ENCODE measurements around the gene GRK5. TPM values are rescaled to one million over a fixed set of nuclear protein-coding genes. Genes with fewer than 3 reads are reported as not detected.

GRK5 gene
- total and polyA plus RNA-seq, 2 experiments from 2014 or later = 5.2 to 13.7 TPM

DNA sequence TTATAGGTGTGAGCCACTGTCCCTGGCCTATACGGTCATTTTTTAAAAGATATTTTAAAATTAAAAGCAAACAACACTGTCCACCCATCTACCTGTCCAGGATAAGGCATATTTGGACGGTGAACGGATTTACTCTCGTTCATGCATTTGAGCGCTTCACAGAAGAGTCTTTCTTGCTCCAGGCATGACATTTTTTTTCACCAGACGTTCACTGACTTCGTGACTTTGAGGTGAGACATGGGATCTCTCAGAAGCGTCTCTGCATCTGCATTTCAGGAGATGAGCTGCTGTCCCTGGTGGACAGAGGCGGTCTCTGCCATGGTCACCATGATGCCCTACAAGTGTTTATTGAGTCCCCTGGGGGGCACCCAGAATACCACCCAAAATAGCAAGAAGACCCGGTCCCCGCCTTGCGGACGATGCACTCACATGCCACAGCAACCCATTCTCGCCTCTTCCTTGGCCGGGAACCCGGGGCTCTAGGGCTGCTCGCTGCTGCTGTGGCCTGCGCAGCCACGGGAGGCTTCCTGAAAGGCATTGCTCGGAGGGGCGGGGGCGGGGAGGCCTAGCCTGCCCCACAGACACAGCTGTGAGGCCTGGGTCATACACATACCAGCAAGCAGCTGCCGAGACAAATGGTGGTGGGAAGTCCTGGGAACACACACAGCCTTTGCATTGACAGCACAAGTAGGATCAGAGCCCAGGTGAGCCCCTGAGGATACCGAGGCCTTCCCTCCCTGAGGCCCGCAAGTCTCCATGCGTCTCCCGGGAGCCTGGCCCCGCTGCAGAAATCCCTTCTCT is 250.8 kb downstream of the GRK5 start:
- Histone ChIP-seq H3K27me3 (replicated peaks; ENCODE audit: insufficient read depth) (no peaks in the 10 kb centered on the region), H3K79me2 (ENCODE audit: insufficient read depth) (no peaks in the 10 kb centered on the region), H3K27ac (no peak overlapping the region), H3K4me1 (ENCODE audit: insufficient read depth) (no peaks in the 10 kb centered on the region), H3K9me3 (ENCODE audit: low read depth) (no peaks in the 10 kb centered on the region), H3K9me2 (ENCODE audit: insufficient read depth) (no peaks in the 10 kb centered on the region), H3K4me3 (no peak overlapping the region), H3K36me3 (ENCODE audit: low read depth) (no peaks in the 10 kb centered on the region), H3K4me2 (ENCODE audit: unreplicated experiment) (no peak overlapping the region), H3K9ac (no peak overlapping the region), H2AFZ (no peak overlapping the region), H4K20me1 (ENCODE audit: insufficient read depth) (no peaks in the 10 kb centered on the region), H3F3A (ENCODE audit: insufficient read depth) (no peaks in the 10 kb centered on the region)
- no peak for TF ChIP-seq EZH2phosphoT487 (IDR thresholded peaks at IDR 0.05; ENCODE audit: insufficient read depth, low read depth)
- TF ChIP-seq EZH2 (IDR thresholded peaks at IDR 0.05; ENCODE audit: insufficient read depth, poor library complexity, severe bottlenecking) = no peak
- WGBS, 2 experiments (ENCODE audit: low coverage in 1 of 2, low lambda C conversion rate in 2 of 2, missing lambda C conversion rate in 2 of 2) = 92 to 96% methylated on average over 22 to 28 of the region's 28 CpGs
- no peak for DNase-seq
- in situ Hi-C loops (cut with MboI) = no loop called here

DNA sequence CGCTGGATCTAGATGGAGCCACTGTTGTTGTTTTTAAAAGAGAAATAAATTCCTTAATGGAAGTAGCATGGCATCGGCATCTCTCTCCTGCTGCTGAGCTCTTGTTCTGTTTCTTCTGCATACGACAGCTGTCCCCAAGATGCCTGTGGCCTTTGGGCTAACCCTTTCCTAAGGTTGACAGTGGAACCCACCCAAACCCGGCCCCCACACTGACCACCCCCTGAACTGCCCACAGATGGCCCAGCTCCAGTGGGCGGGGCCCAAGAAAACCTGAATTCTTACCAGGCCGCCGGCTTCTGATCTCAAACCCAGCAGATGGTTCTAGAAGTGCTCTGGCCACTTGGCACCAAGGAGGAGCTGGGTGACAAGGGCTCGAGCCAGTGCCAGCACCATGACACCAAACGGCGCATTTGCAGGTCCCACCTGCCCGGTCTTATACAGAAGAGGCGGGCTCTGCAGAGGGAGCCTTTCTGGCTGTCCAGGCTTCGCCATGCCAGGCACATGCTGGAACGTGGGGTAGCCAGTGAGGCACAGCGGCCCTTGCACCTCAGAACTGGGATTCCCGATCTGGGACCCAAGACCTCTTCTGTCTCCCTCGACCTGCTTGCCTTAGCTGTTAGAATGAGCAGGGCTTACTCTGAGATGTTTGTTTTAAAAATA is 252.4 kb downstream of the GRK5 start:
- Histone ChIP-seq H3K27me3 (replicated peaks; ENCODE audit: insufficient read depth) (no peaks in the 10 kb centered on the region; the same call in 1 of the 2 replicates), H3K36me3 (ENCODE audit: low read depth) (no peaks in the 10 kb centered on the region), H3K9ac (no peak overlapping the region), H3K9me2 (ENCODE audit: insufficient read depth) (no peaks in the 10 kb centered on the region), H4K20me1 (ENCODE audit: insufficient read depth) (no peaks in the 10 kb centered on the region), H3K4me2 (ENCODE audit: unreplicated experiment) (no peak overlapping the region), H3K27ac (no peak overlapping the region), H3K4me1 (ENCODE audit: insufficient read depth) (no peaks in the 10 kb centered on the region), H2AFZ (no peak overlapping the region), H3K9me3 (ENCODE audit: low read depth) (no peaks in the 10 kb centered on the region), H3K4me3 (no peak overlapping the region), H3K79me2 (ENCODE audit: insufficient read depth) (no peaks in the 10 kb centered on the region), H3F3A (ENCODE audit: insufficient read depth) (no peaks in the 10 kb centered on the region)
- in situ Hi-C loops (cut with MboI) = no loop called here
- TF ChIP-seq EZH2phosphoT487 (IDR thresholded peaks at IDR 0.05; ENCODE audit: insufficient read depth, low read depth) (no peak), EZH2 (IDR thresholded peaks at IDR 0.05; ENCODE audit: insufficient read depth, poor library complexity, severe bottlenecking) (no peak)
- 91% methylated on average over 17 of the region's 17 CpGs for WGBS, 2 experiments (ENCODE audit: low coverage in 1 of 2, low lambda C conversion rate in 2 of 2, missing lambda C conversion rate in 2 of 2)
- no peak for DNase-seq

DNA sequence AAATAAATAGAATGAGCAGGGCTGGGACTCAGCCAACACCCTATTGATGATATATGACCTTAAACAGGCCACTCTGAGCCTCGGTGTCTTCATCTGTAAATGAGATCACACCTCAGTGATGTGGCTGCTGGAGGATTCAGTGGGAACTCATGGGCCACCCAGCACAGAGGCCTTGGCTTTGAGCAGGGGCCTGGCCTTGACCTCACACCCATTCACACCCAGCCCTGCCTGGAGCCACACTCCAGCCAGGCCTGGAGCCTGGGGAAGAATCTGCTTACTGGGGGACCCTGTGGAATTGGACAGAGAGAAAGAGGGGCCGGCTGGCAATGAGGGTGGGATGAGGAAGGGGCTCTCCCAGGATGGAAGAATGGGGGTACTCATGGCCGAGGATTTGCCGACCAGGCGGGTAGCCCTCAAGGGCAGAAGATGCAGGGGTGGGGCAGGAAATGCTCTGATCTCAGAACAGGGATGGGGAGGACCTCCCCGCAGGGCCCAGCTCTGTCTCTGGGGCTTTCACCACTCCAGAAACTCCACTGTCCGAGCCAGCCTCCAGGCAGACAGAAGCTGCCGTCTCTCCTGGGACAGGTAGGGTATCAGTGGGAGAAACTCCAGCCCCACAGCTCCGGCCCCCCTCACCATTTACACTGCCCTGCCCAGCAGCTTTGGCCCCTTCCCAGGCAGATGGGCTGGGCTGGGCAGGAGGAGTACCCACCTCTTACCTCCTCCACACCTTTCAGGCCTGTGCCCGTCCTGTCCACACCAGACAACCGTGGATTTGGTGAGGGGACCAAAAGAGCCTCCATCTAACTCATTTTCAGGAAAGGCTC is 253.2 kb downstream of the GRK5 start:
- DNase-seq = no peak
- H3K4me1 ChIP-seq (ENCODE audit: insufficient read depth) = no peaks in the 10 kb centered on the region
- 84 to 90% methylated on average over 11 of the region's 11 CpGs for WGBS, 2 experiments (ENCODE audit: low coverage in 1 of 2, low lambda C conversion rate in 2 of 2, missing lambda C conversion rate in 2 of 2)
- H3F3A ChIP-seq (ENCODE audit: insufficient read depth) = no peaks in the 10 kb centered on the region
- H3K27ac ChIP-seq = no peak overlapping the region
- H3K27me3 ChIP-seq (replicated peaks; ENCODE audit: insufficient read depth) = no peaks in the 10 kb centered on the region; the same call in 1 of the 2 replicates
- TF ChIP-seq EZH2 (IDR thresholded peaks at IDR 0.05; ENCODE audit: insufficient read depth, poor library complexity, severe bottlenecking) = no peak
- TF ChIP-seq EZH2phosphoT487 (IDR thresholded peaks at IDR 0.05; ENCODE audit: insufficient read depth, low read depth) = no peak
- in situ Hi-C loops (cut with MboI) = no loop called here
- no peak overlapping the region for H3K4me2 ChIP-seq (ENCODE audit: unreplicated experiment)
- H4K20me1 ChIP-seq (ENCODE audit: insufficient read depth) = no peaks in the 10 kb centered on the region
- H3K9me3 ChIP-seq (ENCODE audit: low read depth) = no peaks in the 10 kb centered on the region
- no peaks in the 10 kb centered on the region for H3K36me3 ChIP-seq (ENCODE audit: low read depth)
- H3K9me2 ChIP-seq (ENCODE audit: insufficient read depth) = no peaks in the 10 kb centered on the region
- no peak overlapping the region for H2AFZ ChIP-seq
- H3K9ac ChIP-seq = no peak overlapping the region
- no peaks in the 10 kb centered on the region for H3K79me2 ChIP-seq (ENCODE audit: insufficient read depth)
- H3K4me3 ChIP-seq = no peak overlapping the region

DNA sequence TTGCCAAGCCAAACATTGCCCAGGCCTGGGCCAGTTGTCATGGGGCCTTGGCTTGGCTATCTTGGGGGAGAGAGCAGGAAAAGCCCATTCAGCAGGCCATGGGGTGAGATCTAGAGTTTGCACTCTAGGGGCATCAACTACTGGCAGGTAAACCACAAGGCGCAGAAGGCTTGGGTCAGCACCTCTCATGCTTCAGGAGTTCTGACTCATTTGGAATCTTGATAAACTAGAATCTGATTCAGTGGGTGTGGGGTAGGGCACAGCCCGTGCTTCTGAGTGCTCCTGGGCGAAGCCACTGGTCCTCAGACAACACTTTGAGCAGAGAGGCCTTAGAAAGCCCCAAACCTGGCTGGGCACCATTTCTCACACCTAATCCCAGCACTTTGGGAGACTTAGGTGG is 254.0 kb downstream of the GRK5 start:
- no peaks in the 10 kb centered on the region for H3K36me3 ChIP-seq (ENCODE audit: low read depth)
- no peaks in the 10 kb centered on the region for H4K20me1 ChIP-seq (ENCODE audit: insufficient read depth)
- no peak overlapping the region for H3K27ac ChIP-seq
- H2AFZ ChIP-seq = no peak overlapping the region
- in situ Hi-C loops (cut with MboI) = no loop called here
- no peaks in the 10 kb centered on the region for H3K9me2 ChIP-seq (ENCODE audit: insufficient read depth)
- H3K27me3 ChIP-seq (replicated peaks; ENCODE audit: insufficient read depth) = no peaks in the 10 kb centered on the region; the same call in 1 of the 2 replicates
- no peaks in the 10 kb centered on the region for H3K9me3 ChIP-seq (ENCODE audit: low read depth)
- no peaks in the 10 kb centered on the region for H3K4me1 ChIP-seq (ENCODE audit: insufficient read depth)
- no peaks in the 10 kb centered on the region for H3K79me2 ChIP-seq (ENCODE audit: insufficient read depth)
- no peak for DNase-seq
- H3K4me2 ChIP-seq (ENCODE audit: unreplicated experiment) = no peak overlapping the region
- H3F3A ChIP-seq (ENCODE audit: insufficient read depth) = no peaks in the 10 kb centered on the region
- TF ChIP-seq EZH2phosphoT487 (IDR thresholded peaks at IDR 0.05; ENCODE audit: insufficient read depth, low read depth) = no peak
- TF ChIP-seq EZH2 (IDR thresholded peaks at IDR 0.05; ENCODE audit: insufficient read depth, poor library complexity, severe bottlenecking) = no peak
- 88 to 97% methylated on average over 3 of the region's 3 CpGs for WGBS, 2 experiments (ENCODE audit: low coverage in 1 of 2, low lambda C conversion rate in 2 of 2, missing lambda C conversion rate in 2 of 2)
- H3K9ac ChIP-seq = no peak overlapping the region
- H3K4me3 ChIP-seq = no peak overlapping the region
